NCI-H345 treated with DMSO at 0.1 percent for 48 hours (cell line): ENCODE data around the gene OBSCN.
"Not testable (repeated sequence)": the region's sequence is repeated elsewhere in the genome, so short reads cannot be mapped to it uniquely, and the experiment has no call there.

Experiments
- DNase-seq: peaks from one replicate; lab custom pipeline; 2025; ENCODE audit not compliant: unreplicated experiment; lab: John Stamatoyannopoulos, UW

The OBSCN gene

GRCh38 chr1:228256626-228257375 lies 49.0 kb downstream of the OBSCN start:
- no peak for DNase-seq

- no peak for DNase-seq
Measured at GRCh38 chr1:228258486-228258885, 50.6 kb downstream of the OBSCN start.

GRCh38 chr1:228259368-228259894 lies 51.6 kb downstream of the OBSCN start:
- no peak for DNase-seq

- no peak for DNase-seq
Measured at GRCh38 chr1:228259951-228260350, 52.1 kb downstream of the OBSCN start.

GRCh38 chr1:228261706-228262105 lies 53.9 kb downstream of the OBSCN start:
- DNase-seq, result no peak

GRCh38 chr1:228262475-228262874 lies 54.6 kb downstream of the OBSCN start:
- DNase-seq, result no peak

- no peak for DNase-seq
Measured at GRCh38 chr1:228263636-228264035, 55.8 kb downstream of the OBSCN start.

GRCh38 chr1:228264090-228264829 lies 56.4 kb downstream of the OBSCN start:
- DNase-seq, result no peak

GRCh38 chr1:228265167-228265566 lies 57.3 kb downstream of the OBSCN start:
- DNase-seq, result no peak

GRCh38 chr1:228267962-228268880 lies 60.4 kb downstream of the OBSCN start:
- DNase-seq, result no peak

GRCh38 chr1:228268881-228269265 lies 61.0 kb downstream of the OBSCN start:
- DNase-seq, result no peak

GRCh38 chr1:228269431-228269830 lies 61.6 kb downstream of the OBSCN start:
- DNase-seq, result not testable (repeated sequence)

GRCh38 chr1:228270032-228270431 lies 62.2 kb downstream of the OBSCN start:
- no peak for DNase-seq

GRCh38 chr1:228271701-228272251 lies 63.9 kb downstream of the OBSCN start:
- no peak for DNase-seq

GRCh38 chr1:228272331-228272791 lies 64.5 kb downstream of the OBSCN start:
- no peak for DNase-seq

GRCh38 chr1:228272831-228273571 lies 65.2 kb downstream of the OBSCN start:
- no peak for DNase-seq

GRCh38 chr1:228273720-228274451 lies 66.0 kb downstream of the OBSCN start:
- DNase-seq, result no peak

- DNase-seq, result no peak
Measured at GRCh38 chr1:228274452-228275178, 66.8 kb downstream of the OBSCN start.

- DNase-seq, result no peak
Measured at GRCh38 chr1:228275179-228275429, 67.3 kb downstream of the OBSCN start.
